Aorta (tissue), 5 donors: ENCODE results near the gene SCAPER. TPM values are rescaled to one million over a fixed set of nuclear protein-coding genes. Genes with fewer than 3 reads are reported as not detected.

Experiments used
- ATAC-seq: fragments of 200-7000 bp; cut with Tn5 transposase; one replicate; pipeline ENCODE4 v1.9.1; 2022; ENCODE audit warnings: moderate library complexity; ENCODE audit not compliant: low FRiP score
- DNase-seq, 2 donors: peaks; one replicate each; pipeline ENCODE4 v3.0.0-alpha.2; 2020
- H3K27ac ChIP-seq, 2 donors: one replicate each; pipeline ENCODE4 v1.5.1; 2013; ENCODE audit warnings: low read length in 2 of 2, mild to moderate bottlenecking in 2 of 2, moderate library complexity in 2 of 2, control low read depth in 1 of 2, inconsistent platforms in 1 of 2, low read depth in 1 of 2
- H3K27me3 ChIP-seq, 2 donors: one replicate each; pipeline ENCODE4 v1.6.1; 2013; ENCODE audit warnings: control low read depth in 1 of 2, low read length in 1 of 2, mild to moderate bottlenecking in 1 of 2, moderate library complexity in 1 of 2; ENCODE audit not compliant: insufficient read depth in 2 of 2, control insufficient read depth in 1 of 2
- H3K36me3 ChIP-seq, 2 donors: one replicate each; pipeline ENCODE4 v1.6.1; 2013; ENCODE audit warnings: control low read depth in 1 of 2, low read length in 1 of 2, mild to moderate bottlenecking in 1 of 2; ENCODE audit not compliant: insufficient read depth in 2 of 2, control insufficient read depth in 1 of 2
- H3K4me1 ChIP-seq, 2 donors: one replicate each; pipeline ENCODE4 v1.6.1; 2013; ENCODE audit warnings: low read length in 2 of 2, control low read depth in 1 of 2, mild to moderate bottlenecking in 1 of 2, moderate library complexity in 1 of 2; ENCODE audit not compliant: insufficient read depth in 2 of 2, control insufficient read depth in 1 of 2
- H3K4me3 ChIP-seq, 2 donors: one replicate each; pipeline ENCODE4 v1.5.1; 2013; ENCODE audit warnings: low read length in 2 of 2, control low read depth in 1 of 2, mild to moderate bottlenecking in 1 of 2
- H3K9me3 ChIP-seq: one replicate; pipeline ENCODE4 v1.6.1; 2013; ENCODE audit warnings: mild to moderate bottlenecking, low read length; ENCODE audit not compliant: control insufficient read depth
- WGBS, 2 donors: extraction: QIAGEN DNeasy Blood & Tissue Kit; methylation state at CpG; one replicate each; pipeline ENCODE4 v1.1.7; 2013; 5-methylcytosine and 5-hydroxymethylcytosine counted together
- intact Hi-C, 2 donors: fragments of 100-400 bp; cut with DNase I; formaldehyde crosslinking; loops; one replicate each; pipeline versions ENCODE4 v1.14.2 to v1.15.0; 2022
- polyA plus RNA-seq, 2 donors: library from polyadenylated mRNA; stranded (reverse); fragments of 200-250 nt; gene quantifications; one replicate each; pipeline ENCODE4 v1.2.3, GENCODE V29; 2013
- total RNA-seq, 2 donors: library from RNA; stranded (reverse); fragmentation: NEBNext Ultra II Directional; extraction: Animal tissue kit (Norgen Biotek cat#: 25700); gene quantifications; one replicate each; pipeline ENCODE4 v1.2.1, GENCODE V29; 2021
- donor health status: healthy with polysubstance abuse.
- donor health status: Bipolar disorder and iron deficiency.
- donor health status: DM: no; HTN: no; CAD: no.
- donor health status: DM: no; HTN: no; CAD: no.
- donor health status: DM: yes; HTN: yes; CAD: no.

Gene SCAPER
- total and polyA plus RNA-seq, 4 donors = 11.9 to 44.3 (median 25.6) TPM

DNA sequence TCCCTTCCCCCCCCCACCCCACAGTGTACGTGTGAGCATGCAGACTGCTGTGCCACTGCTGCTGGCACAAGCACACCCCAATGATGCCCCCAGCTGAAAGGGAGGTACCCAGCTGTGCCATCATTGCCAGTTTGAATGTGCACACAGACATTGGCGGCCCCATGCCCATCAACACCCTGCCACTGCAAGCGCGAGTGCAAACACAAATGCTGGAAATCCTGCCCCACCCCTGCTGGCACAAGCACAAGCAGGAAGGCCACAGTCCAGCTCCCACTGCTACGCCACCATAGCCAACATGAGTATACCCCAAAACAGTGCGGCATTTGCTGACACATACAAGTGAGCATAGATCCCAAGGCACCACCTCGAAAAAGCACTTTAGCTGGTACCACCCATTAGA is 222.9 kb downstream of the SCAPER start:
- ATAC-seq (no peak), DNase-seq (no peak)
- Histone ChIP-seq H3K4me1 (no peaks in the 10 kb centered on the region), H3K36me3 (no peaks in the 10 kb centered on the region), H3K4me3 (no peak overlapping the region), H3K9me3 (no peaks in the 10 kb centered on the region), H3K27ac (no peak overlapping the region), H3K27me3 (no peaks in the 10 kb centered on the region)
- intact Hi-C loops = no loop called here
- 95 to 98% methylated on average over 6 to 7 of the region's 7 CpGs for WGBS, 2 donors

DNA sequence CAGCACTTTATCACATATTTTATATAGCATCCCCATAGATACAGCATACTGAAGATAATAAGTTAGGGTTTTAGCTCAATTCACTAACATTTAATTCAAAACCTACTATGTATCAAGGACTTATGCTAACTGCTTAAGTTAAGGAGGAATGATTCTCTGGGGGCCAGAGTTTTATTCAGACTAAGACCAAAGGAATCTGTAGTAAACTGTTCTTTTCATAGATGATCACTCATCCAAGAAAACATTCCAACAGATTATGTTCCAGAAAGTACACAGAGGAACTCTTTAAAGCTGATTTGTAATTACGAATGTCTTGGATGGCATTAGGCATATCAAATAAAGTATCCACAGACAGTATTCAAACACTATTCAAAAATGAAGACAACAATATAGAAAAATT is 226.4 kb downstream of the SCAPER start:
- no peaks in the 10 kb centered on the region for H3K27me3 ChIP-seq
- DNase-seq (no peak), ATAC-seq (no peak)
- no peaks in the 10 kb centered on the region for H3K9me3 ChIP-seq
- no peaks in the 10 kb centered on the region for H3K4me1 ChIP-seq
- H3K4me3 ChIP-seq = no peak overlapping the region
- 52 to 80% methylated on average over 1 of the region's 1 CpG for WGBS, 2 donors
- intact Hi-C loops = no loop called here
- no peak overlapping the region for H3K27ac ChIP-seq
- H3K36me3 ChIP-seq = no peaks in the 10 kb centered on the region

DNA sequence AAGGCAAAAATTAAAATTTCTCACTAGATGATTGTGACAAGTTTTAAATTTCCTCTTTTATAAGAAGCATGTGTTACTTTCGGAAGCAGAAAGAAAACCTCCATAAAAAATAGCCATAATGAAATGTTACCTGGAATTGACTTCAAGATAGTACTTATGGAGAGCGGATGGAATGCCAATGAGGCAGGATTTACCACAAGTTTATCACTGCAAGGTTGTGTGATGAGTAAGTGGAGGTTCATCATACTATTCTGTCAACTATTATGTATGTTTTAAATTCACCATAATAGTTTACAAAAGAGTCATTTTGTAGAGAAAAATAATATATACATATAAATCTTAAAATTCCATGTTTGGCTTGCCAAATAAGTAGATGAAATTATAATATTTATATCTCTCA is 230.3 kb downstream of the SCAPER start:
- WGBS, 2 donors = 96% methylated on average over 2 of the region's 2 CpGs
- intact Hi-C loops = no loop called here
- no peaks in the 10 kb centered on the region for H3K27me3 ChIP-seq
- no peaks in the 10 kb centered on the region for H3K9me3 ChIP-seq
- DNase-seq = no peak
- ATAC-seq = no peak
- no peak overlapping the region for H3K27ac ChIP-seq
- H3K36me3 ChIP-seq = no peaks in the 10 kb centered on the region
- H3K4me3 ChIP-seq = no peak overlapping the region
- H3K4me1 ChIP-seq = no peaks in the 10 kb centered on the region

DNA sequence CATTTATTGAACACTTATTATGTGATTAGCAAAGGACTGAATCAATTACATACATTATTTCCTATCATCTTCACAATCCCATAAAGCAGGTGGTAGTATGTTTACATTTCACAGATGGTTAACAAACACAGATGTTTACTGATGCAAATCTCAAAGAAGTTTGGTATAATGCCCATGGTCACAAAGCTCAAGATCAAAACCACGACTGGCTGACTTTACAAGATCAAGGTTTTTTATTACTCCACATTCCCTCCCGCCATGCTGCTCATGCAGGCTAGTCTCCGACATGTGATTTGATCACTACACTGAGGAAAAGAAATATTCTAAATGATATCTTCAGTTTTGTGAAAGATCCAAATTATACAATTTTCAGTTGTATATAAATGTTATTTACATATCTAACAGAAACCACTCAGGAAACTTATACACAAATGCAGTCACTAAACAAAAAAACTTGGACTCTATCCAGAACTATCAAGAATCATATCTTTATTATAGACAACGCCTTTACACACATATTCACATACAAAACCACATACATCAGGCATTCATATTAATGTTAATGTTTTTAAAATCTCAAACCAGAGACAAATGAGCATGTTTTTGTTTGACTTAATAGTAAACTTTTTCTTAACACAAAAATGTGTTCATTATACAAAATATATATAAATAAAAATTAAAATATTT is 235.5 kb downstream of the SCAPER start:
- no peak for DNase-seq
- no peak overlapping the region for H3K4me3 ChIP-seq
- WGBS, 2 donors = 94 to 95% methylated on average over 4 of the region's 4 CpGs
- intact Hi-C loops = no loop called here
- H3K36me3 ChIP-seq = peaks cover 0 to 4% of the 10 kb centered on the region in 2 donors
- H3K27me3 ChIP-seq = no peaks in the 10 kb centered on the region
- H3K4me1 ChIP-seq = no peaks in the 10 kb centered on the region
- H3K9me3 ChIP-seq = no peaks in the 10 kb centered on the region
- no peak for ATAC-seq
- no peak overlapping the region for H3K27ac ChIP-seq

DNA sequence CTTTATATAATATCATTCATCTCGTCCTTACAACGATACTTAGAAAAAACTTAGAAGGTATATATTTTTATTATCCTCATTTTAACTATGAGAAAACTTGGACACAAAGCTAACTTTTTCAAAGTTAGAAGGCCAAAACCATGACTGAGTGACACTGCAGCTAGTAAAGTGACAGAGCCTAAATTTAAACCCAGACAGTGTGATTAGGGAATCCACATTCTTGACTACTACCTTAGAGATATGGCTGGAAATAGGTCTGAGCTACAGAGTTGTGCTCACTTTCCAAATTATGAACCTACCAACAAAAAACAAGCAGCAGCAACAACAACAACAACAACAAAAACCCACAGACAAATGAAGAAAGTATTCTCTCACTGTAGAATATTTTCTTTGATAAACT is 236.2 kb downstream of the SCAPER start:
- DNase-seq (no peak), ATAC-seq (no peak)
- H3K27ac ChIP-seq = no peak overlapping the region
- WGBS, 2 donors = 94 to 95% methylated on average over 2 of the region's 2 CpGs
- peaks cover 0 to 4% of the 10 kb centered on the region in 2 donors for H3K36me3 ChIP-seq
- no peaks in the 10 kb centered on the region for H3K9me3 ChIP-seq
- H3K4me1 ChIP-seq = no peaks in the 10 kb centered on the region
- no peaks in the 10 kb centered on the region for H3K27me3 ChIP-seq
- intact Hi-C loops = no loop called here
- no peak overlapping the region for H3K4me3 ChIP-seq

DNA sequence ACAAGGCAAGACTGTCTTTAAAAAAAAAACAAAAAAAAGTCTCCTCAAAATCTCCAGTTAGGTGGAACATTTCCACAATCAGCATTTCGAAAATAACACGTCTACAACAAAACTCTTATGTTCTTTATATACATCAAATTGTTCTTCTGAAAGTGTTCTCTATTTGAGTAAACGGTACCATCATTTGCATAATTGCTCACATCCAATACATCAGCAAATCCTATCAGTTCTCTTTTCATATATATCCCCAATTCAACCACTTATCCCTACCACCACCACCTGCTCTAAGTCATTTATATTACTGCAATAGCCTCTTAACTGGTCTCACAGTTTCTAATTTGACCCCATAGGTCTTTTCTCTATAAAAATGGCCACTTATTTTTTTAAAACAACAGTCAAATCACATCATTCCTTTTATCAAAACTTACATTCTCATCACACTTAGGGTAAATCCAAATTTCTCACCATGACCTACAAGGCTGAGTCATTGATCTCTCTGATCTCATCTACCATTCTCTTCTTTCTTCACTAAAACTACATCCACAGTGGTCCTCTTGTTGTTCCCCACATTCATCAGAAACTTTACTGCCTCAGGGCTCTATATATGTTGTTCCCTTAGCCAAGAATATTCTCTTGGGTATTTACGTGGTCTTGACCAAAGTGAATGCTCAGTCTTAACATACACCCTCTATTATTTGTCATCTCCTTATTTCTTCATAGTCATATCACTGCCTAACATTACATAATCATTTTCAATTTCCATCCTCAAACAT is 237.0 kb downstream of the SCAPER start:
- Histone ChIP-seq H3K36me3 (peaks cover 0 to 4% of the 10 kb centered on the region in 2 donors), H3K4me3 (no peak overlapping the region), H3K4me1 (no peaks in the 10 kb centered on the region), H3K27me3 (no peaks in the 10 kb centered on the region), H3K9me3 (no peaks in the 10 kb centered on the region), H3K27ac (no peak overlapping the region)
- 92 to 97% methylated on average over 4 of the region's 4 CpGs for WGBS, 2 donors
- DNase-seq (no peak), ATAC-seq (no peak)
- intact Hi-C loops = no loop called here

DNA sequence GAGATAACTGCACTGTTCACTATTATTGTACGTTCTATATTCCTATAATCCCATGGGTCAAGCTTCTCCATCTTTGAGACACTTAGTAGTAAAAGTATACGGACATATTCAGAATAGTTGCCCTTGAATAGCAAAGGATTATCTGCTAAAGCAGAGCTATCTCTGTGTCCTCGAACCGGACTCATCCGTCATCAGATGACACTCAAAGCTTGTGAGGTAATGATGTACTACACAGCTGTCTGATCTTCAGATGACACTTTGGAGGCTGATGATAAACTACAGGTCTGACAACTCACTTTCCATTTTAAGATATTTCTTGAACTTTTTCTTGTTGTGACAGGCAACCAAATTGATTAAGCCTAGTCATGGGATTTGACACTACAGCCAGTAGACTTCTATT is 240.2 kb downstream of the SCAPER start:
- H3K27me3 ChIP-seq = no peaks in the 10 kb centered on the region
- H3K36me3 ChIP-seq = peaks cover 0 to 4% of the 10 kb centered on the region in 2 donors
- 86 to 88% methylated on average over 5 of the region's 5 CpGs for WGBS, 2 donors
- no peak for ATAC-seq
- H3K27ac ChIP-seq = no peak overlapping the region
- H3K4me1 ChIP-seq = no peaks in the 10 kb centered on the region
- H3K4me3 ChIP-seq = no peak overlapping the region
- DNase-seq = no peak
- no peaks in the 10 kb centered on the region for H3K9me3 ChIP-seq
- intact Hi-C loops = no loop called here

DNA sequence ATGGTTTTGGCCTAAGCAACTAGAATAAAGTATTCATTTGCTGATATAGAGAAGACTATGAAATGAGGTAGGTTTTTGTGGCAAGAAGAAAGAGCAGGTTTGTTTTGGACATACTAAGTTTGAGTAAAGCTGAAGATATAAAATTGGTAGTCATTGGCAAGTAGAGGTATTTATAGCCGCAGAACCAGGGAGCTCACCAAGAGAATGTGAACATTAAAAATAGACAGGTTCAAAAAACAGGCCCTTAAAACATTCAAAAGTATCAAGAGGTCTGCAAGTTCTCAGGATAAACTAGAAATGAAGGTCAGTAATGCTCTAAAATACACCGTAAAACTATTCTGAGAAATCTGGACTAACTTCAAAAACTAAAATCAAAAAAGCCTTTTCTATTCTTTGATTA is 240.7 kb downstream of the SCAPER start:
- WGBS, 2 donors = 75 to 80% methylated on average over 2 of the region's 2 CpGs

DNA sequence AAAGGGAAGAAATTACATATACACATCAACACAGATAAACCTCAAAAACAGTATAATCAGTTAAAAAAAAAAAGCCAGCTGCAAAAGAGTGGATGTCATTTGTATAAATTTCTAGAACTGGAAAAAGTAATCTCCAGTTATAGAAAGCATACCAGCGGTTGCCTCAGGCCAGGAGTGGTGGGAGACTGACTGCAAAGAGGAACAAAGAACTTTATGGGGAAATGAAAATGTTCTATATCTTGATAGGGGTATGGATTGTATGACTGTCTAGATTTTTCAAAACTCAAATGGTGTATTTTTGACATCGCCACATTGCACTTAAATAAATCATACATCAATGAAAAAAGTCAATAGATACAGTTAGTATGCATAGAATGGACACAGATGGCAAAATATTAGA is 241.6 kb downstream of the SCAPER start:
- intact Hi-C loops = no loop called here

More for the DNA sequence above, 240.7 kb downstream of the SCAPER start:
- ATAC-seq = no peak
- H3K4me3 ChIP-seq = no peak overlapping the region
- intact Hi-C loops = no loop called here
- no peaks in the 10 kb centered on the region for H3K27me3 ChIP-seq
- no peak overlapping the region for H3K27ac ChIP-seq
- no peaks in the 10 kb centered on the region for H3K4me1 ChIP-seq
- DNase-seq = no peak
- H3K36me3 ChIP-seq = peaks cover 0 to 4% of the 10 kb centered on the region in 2 donors
- no peaks in the 10 kb centered on the region for H3K9me3 ChIP-seq

More for the DNA sequence above, 241.6 kb downstream of the SCAPER start:
- WGBS, 2 donors = 96 to 97% methylated on average over 2 of the region's 2 CpGs
- Histone ChIP-seq H3K4me3 (no peak overlapping the region), H3K4me1 (no peaks in the 10 kb centered on the region), H3K27me3 (no peaks in the 10 kb centered on the region), H3K27ac (no peak overlapping the region), H3K9me3 (no peaks in the 10 kb centered on the region), H3K36me3 (peaks cover 0 to 4% of the 10 kb centered on the region in 2 donors)
- ATAC-seq (no peak), DNase-seq (no peak)
